A549 (cell line): ENCODE results near the gene MYOF. TPM values are rescaled to one million over a fixed set of nuclear protein-coding genes. Genes with fewer than 3 reads are reported as not detected.
A peak's percentile ranks its signal among the peaks of the same experiment; 100 is the strongest.

Experiments
- ATAC-seq, 2 experiments: fragments of 200-7000 bp in 1 of 2; fragments of >200 bp in 1 of 2; cut with Nextera tagmentation in 1 of 2; cut with Tn5 transposase in 1 of 2; 3 replicates each; pipeline versions ENCODE4 v1.8.0 to v1.9.1; 2018 to 2020; ENCODE audit warnings: mild to moderate bottlenecking in 1 of 2, moderate library complexity in 1 of 2
- CTCF ChIA-PET: fragments of 300-600 bp; sonication (Branson Sonifier 250); formaldehyde crosslinking; extraction: SDS; loops from one replicate; lab custom pipeline; 2021; ENCODE audit warnings: antibody characterized with exemption, inconsistent platforms; lab: Yijun Ruan, JAX
- POLR2A ChIA-PET: fragments of 350-600 bp; formaldehyde crosslinking; extraction: SDS; loops from one replicate; lab custom pipeline; 2021; ENCODE audit warnings: antibody characterized with exemption, inconsistent platforms; lab: Yijun Ruan, JAX
- DNase-seq, 2 experiments: peaks; one replicate each; pipeline versions ENCODE4 v3.0.0 to v3.0.0-alpha.2; 2011 to 2016; ENCODE audit warnings: low read depth in 1 of 2, low spot score in 1 of 2
- FAIRE-seq: peaks from 2 replicates; lab custom pipeline; 2011; peaks lifted over from hg19 to GRCh38; lab: Jason Lieb, UNC
- H3K27ac ChIP-seq, 2 experiments: fragments of >200 bp; sonication (Bioruptor Twin); formaldehyde crosslinking; 3 replicates each; pipeline ENCODE4 v1.5.1; 2016 to 2017
- H3K4me1 ChIP-seq: fragments of >200 bp; sonication (Bioruptor Twin); formaldehyde crosslinking; 3 replicates; pipeline ENCODE4 v1.6.1; 2016
- H3K4me2 ChIP-seq: fragments of >200 bp; sonication (Bioruptor Twin); formaldehyde crosslinking; 3 replicates; pipeline ENCODE4 v1.6.1; 2016
- H3K4me3 ChIP-seq: fragments of >200 bp; sonication (Bioruptor Twin); formaldehyde crosslinking; 3 replicates; pipeline ENCODE4 v1.5.1; 2016
- H3K9me3 ChIP-seq: fragments of >200 bp; sonication (Bioruptor Twin); formaldehyde crosslinking; 3 replicates; pipeline ENCODE4 v1.6.1; 2016
- ATOH8 ChIP-seq: fragments of 250-450 bp; sonication (Bioruptor Pico); IDR thresholded peaks from 2 replicates; pipeline ENCODE4 v1.5.0; 2020; ENCODE audit warnings: low read depth, mild to moderate bottlenecking, moderate library complexity
- CBX2 ChIP-seq: fragments of 200-600 bp; sonication (generic); IDR thresholded peaks from 2 replicates; pipeline ENCODE4 v1.6.1; 2016; ENCODE audit warnings: low read depth, mild to moderate bottlenecking, borderline replicate concordance
- EHF ChIP-seq: fragments of 250-450 bp; sonication (Bioruptor Pico); IDR thresholded peaks from 2 replicates; pipeline ENCODE4 v1.5.0; 2020; ENCODE audit warnings: mild to moderate bottlenecking
- GATA3 ChIP-seq: IDR thresholded peaks from 2 replicates; pipeline ENCODE4 v1.6.1; 2012; ENCODE audit warnings: borderline replicate concordance
- HOXA7 ChIP-seq: fragments of 250-450 bp; sonication (Bioruptor Pico); IDR thresholded peaks from 2 replicates; pipeline ENCODE4 v1.5.0; 2020; ENCODE audit warnings: mild to moderate bottlenecking, moderate library complexity
- HOXB5 ChIP-seq: fragments of 250-450 bp; sonication (Bioruptor Pico); IDR thresholded peaks from 2 replicates; pipeline ENCODE4 v1.5.0; 2020; ENCODE audit warnings: mild to moderate bottlenecking, moderate library complexity
- MAX ChIP-seq: IDR thresholded peaks from 2 replicates; pipeline ENCODE4 v1.6.1; 2012
- MYC ChIP-seq: IDR thresholded peaks from 2 replicates; pipeline ENCODE4 v1.6.1; 2012; ENCODE audit warnings: mild to moderate bottlenecking, inconsistent platforms, low read length, improper control_type of control experiment, borderline replicate concordance
- POLR2A ChIP-seq: IDR thresholded peaks from 2 replicates; pipeline ENCODE4 v1.6.1; 2012; ENCODE audit warnings: mild to moderate bottlenecking, low read length
- RAD21 ChIP-seq, 2 experiments: fragments of >200 bp in 1 of 2; sonication (Bioruptor Twin) in 1 of 2; formaldehyde crosslinking in 1 of 2; IDR thresholded peaks in 1 of 2; conservative IDR thresholded peaks in 1 of 2; 2 replicates in 1 of 2; 3 replicates in 1 of 2; pipeline ENCODE4 v1.6.1; 2012 to 2018; ENCODE audit warnings: inconsistent platforms in 1 of 2
- RARB ChIP-seq: fragments of 250-450 bp; sonication (Bioruptor Pico); IDR thresholded peaks from 2 replicates; pipeline ENCODE4 v1.8.0; 2021; ENCODE audit warnings: mild to moderate bottlenecking, moderate library complexity
- RNF2 ChIP-seq: fragments of 200-600 bp; sonication (generic); IDR thresholded peaks from 2 replicates; pipeline ENCODE4 v1.6.1; 2016; ENCODE audit warnings: low read depth, mild to moderate bottlenecking, antibody characterized with exemption, moderate library complexity, borderline replicate concordance
- SMC3 ChIP-seq: fragments of >200 bp; sonication (Bioruptor Twin); formaldehyde crosslinking; IDR thresholded peaks from 3 replicates; pipeline ENCODE4 v1.6.1; 2018; ENCODE audit warnings: inconsistent platforms
- ZC3H11A ChIP-seq: fragments of 450-650 bp; IDR thresholded peaks from 2 replicates; pipeline ENCODE4 v1.6.1; 2014; ENCODE audit warnings: antibody characterized with exemption, mild to moderate bottlenecking
- WGBS: methylation state at CpG from one replicate; pipeline ENCODE4 v1.1.6; 2017; ENCODE audit errors: missing lambda C conversion rate; 5-methylcytosine and 5-hydroxymethylcytosine counted together
- polyA plus RNA-seq, 4 experiments: library from polyadenylated mRNA; depleted of rRNA in 3 of 4; stranded (reverse); fragments of >200 nt; fragmentation: RNase III in 1 of 4; extraction: RNeasy Plus Mini Kit Qiagen cat#74134 plus additional on column Dnase treatment in 1 of 4; gene quantifications; 2 replicates in 3 of 4; 3 replicates in 1 of 4; pipeline ENCODE4 v1.2.3, GENCODE V29; 2011 to 2017
- TF ChIP-seq, protein P1 (sequence below): fragments of >200 bp; sonication (Bioruptor Twin); formaldehyde crosslinking; IDR thresholded peaks from 3 replicates; pipeline ENCODE4 v1.5.1; 2016

MYOF gene
- polyA plus RNA-seq, 2 of the 4 experiments (the other 2 are of a cell fraction) = 190 to 265 TPM

DNA sequence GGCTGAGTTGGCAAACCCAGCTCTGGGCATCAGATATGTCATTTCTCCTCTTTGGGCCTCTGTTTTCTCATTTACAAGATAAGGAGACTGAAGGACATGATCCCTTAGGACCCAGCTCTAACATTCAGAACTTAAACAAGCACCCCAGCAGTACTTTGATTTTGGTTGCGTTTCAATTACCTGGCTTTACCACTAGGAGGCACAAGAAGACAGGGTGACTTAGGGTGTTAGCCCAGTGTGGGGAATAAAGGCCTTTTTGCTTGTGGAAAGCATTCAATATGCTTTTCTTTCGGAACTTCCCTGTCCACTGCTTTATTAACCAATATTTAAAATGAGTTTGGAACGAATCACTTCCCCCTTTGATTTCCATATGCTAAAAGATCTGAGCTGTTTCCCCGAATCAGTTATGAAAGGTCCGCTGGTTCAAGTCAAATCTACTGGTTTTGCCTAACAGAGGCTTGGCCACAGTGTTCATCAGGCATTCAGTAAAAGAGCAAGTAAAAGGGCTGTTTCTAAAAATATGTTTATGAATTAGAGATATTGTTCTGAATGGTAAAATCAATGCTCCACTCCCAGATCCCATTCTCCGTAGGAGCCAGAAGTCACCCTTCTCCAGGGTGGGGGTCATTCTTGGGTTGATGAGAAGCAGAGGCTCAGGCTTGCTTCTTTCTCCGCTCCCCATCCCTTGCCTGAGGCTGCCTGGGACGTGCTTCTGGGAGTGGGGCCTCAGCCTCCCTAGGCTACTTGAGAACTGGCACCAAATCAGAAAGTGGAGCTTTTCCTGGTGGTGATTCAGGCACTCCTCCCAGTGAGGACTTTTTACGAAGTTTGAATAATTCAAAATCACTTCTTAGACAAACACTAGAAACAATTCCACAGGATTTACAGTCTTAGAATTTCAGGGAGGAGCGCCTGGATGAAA is 105.5 kb downstream of the MYOF start:
- H3K4me2 ChIP-seq = peak overlapping the region; percentile 80
- H3K9me3 ChIP-seq = no peaks in the 10 kb centered on the region
- peak overlapping the region; percentile 87 for H3K27ac ChIP-seq
- FAIRE-seq (peak; percentile 86), DNase-seq (peak; percentile 76 to 90), ATAC-seq (peak; percentile 80 to 90)
- H3K4me1 ChIP-seq = peaks cover 42% of the 10 kb centered on the region
- ChIA-PET CTCF (interaction anchor here (0.6 to 24.2 kb wide), 50 partner anchors 9 to 869 kb away, joined by 3 to 924 read pairs (median 4); partner anchors contain the start of genes CEP55 and MYOF), POLR2A (interaction anchor here (0.6 to 7.4 kb wide), 4 partner anchors 89 to 105 kb away, joined by 4 to 70 read pairs (median 6); partner anchors contain the start of gene MYOF)
- H3K4me3 ChIP-seq = peak overlapping the region; percentile 19; the same call in 2 of the 3 replicates
- TF ChIP-seq HOXA7 (no peak), RAD21 (conservative IDR thresholded peaks at IDR 0.05 in 1 of 2, IDR thresholded peaks at IDR 0.05 in 1 of 2) (peak; percentile 98), SMC3 (peak; percentile 98), MAX (peak; percentile 32), GATA3 (peak; percentile 37; the same call in 1 of the 2 replicates), RNF2 (no peak)
- TF ChIP-seq, protein P1, sequence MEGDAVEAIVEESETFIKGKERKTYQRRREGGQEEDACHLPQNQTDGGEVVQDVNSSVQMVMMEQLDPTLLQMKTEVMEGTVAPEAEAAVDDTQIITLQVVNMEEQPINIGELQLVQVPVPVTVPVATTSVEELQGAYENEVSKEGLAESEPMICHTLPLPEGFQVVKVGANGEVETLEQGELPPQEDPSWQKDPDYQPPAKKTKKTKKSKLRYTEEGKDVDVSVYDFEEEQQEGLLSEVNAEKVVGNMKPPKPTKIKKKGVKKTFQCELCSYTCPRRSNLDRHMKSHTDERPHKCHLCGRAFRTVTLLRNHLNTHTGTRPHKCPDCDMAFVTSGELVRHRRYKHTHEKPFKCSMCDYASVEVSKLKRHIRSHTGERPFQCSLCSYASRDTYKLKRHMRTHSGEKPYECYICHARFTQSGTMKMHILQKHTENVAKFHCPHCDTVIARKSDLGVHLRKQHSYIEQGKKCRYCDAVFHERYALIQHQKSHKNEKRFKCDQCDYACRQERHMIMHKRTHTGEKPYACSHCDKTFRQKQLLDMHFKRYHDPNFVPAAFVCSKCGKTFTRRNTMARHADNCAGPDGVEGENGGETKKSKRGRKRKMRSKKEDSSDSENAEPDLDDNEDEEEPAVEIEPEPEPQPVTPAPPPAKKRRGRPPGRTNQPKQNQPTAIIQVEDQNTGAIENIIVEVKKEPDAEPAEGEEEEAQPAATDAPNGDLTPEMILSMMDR = peak; percentile 98
- WGBS = 9% methylated on average over 10 of the region's 10 CpGs

DNA sequence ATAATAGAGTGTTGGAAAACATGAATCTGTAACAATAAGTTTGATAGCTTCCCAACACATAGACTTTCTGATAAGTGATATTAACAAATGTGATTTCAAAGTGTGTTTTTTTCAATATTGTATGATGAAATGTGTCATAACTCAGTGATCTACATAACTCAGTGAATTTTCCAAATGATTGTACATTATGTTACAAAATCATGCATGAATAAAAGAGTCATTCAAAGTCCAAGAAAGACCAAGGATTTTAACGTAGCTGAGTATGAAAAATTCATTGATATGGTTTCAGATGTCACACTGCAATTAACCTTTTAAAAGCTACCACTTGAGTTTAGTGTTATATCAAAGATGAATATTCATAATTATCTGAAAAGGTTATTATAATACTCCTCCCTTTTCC is 111.2 kb downstream of the MYOF start:
- 87% methylated on average over 1 of the region's 1 CpG for WGBS

DNA sequence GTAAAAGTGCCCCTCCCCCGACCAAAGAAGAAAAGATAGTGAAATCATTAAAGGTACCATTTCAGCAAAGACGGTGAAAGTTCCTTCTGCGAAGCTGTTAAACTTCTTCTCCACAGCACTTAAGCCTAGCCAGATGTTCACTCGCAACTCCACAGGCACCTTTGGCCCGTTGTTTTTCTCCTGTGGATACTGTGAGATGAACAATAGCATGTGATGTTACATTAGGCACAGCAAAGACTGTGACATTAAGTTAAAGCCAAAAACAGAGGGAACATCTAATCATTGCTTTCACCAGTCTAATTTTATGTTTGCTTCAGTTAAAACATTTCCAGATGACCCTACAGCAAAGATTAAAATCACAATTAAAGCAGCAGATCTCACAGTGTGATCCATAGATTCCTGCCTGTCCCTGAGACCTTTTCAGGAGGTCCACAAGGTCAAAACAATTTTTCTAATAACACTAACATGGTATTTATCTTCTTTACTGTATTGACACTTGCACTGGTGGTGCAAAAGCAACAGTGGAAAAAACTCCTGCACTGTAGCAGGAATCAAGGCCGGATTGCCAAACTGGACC is 112.5 kb downstream of the MYOF start:
- H3K27ac ChIP-seq = no peak overlapping the region
- FAIRE-seq (peak; percentile 65), ATAC-seq (no peak), DNase-seq (no peak)
- POLR2A ChIA-PET = no interaction called here
- no peak overlapping the region for H3K4me2 ChIP-seq
- no peak overlapping the region for H3K4me3 ChIP-seq
- no peaks in the 10 kb centered on the region for H3K4me1 ChIP-seq
- no peaks in the 10 kb centered on the region for H3K9me3 ChIP-seq
- no peak for TF ChIP-seq HOXB5 (CRISPR knock-in tag)
- TF ChIP-seq, all 56 proteins: peak for 0
- CTCF ChIA-PET = interaction anchor here (1.1 to 7.2 kb wide), 5 partner anchors 9 to 142 kb away, joined by 3 to 37 read pairs (median 7); partner anchors contain the start of gene MYOF
- WGBS = 89% methylated on average over 6 of the region's 6 CpGs

More for the DNA sequence above, 111.2 kb downstream of the MYOF start:
- H3K4me2 ChIP-seq = no peak overlapping the region
- no peak for TF ChIP-seq ZC3H11A
- TF ChIP-seq EHF (CRISPR knock-in tag) = no peak
- TF ChIP-seq RARB (CRISPR knock-in tag) = no peak
- TF ChIP-seq CBX2 = no peak
- no peak for TF ChIP-seq MYC
- TF ChIP-seq SMC3 = no peak
- no peak for TF ChIP-seq ATOH8 (CRISPR knock-in tag)
- no peak for TF ChIP-seq POLR2A
- FAIRE-seq (peak; percentile 28), DNase-seq (no peak), ATAC-seq (no peak)
- H3K4me1 ChIP-seq = peaks cover under 1% of the 10 kb centered on the region; the same call in 1 of the 3 replicates
- CTCF ChIA-PET = interaction anchor here (0.7 to 24.2 kb wide), 6 partner anchors 12 to 141 kb away, joined by 3 to 924 read pairs (median 5); partner anchors contain the start of gene MYOF
- no peak overlapping the region for H3K27ac ChIP-seq
- H3K4me3 ChIP-seq = no peak overlapping the region
- POLR2A ChIA-PET = no interaction called here
- no peaks in the 10 kb centered on the region for H3K9me3 ChIP-seq
